PC-9 (cell line): ENCODE results near the gene CACNG7. TPM values are rescaled to one million over a fixed set of nuclear protein-coding genes. Genes with fewer than 3 reads are reported as not detected.
A peak's percentile ranks its signal among the peaks of the same experiment; 100 is the strongest.

Experiments used
- BruUV-seq: library from RNA; stranded (reverse); fragments of 400-500 nt; replicated peaks from 2 replicates; lab custom pipeline; 2021; lab: Mats Ljungman, UMichigan
- CTCF ChIA-PET: fragments of 300-600 bp; sonication (Branson Sonifier 250); formaldehyde crosslinking; loops from one replicate; lab custom pipeline; 2022; ENCODE audit warnings: antibody characterized with exemption; lab: Charles Lee
- POLR2A ChIA-PET: fragments of 300-600 bp; sonication (Branson Sonifier 250); formaldehyde crosslinking; loops from one replicate; lab custom pipeline; 2022; ENCODE audit warnings: antibody characterized with exemption; ENCODE audit not compliant: unreplicated experiment; lab: Charles Lee
- DNase-seq, 2 experiments: peaks; one replicate each; pipeline versions ENCODE4 v3.0.0 to v3.0.0-alpha.2; 2015 to 2022; ENCODE audit warnings: mixed read lengths in 1 of 2
- H2AFZ ChIP-seq: fragments of 200-600 bp; sonication (generic); 2 replicates; pipeline ENCODE4 v1.8.1; 2017; ENCODE audit warnings: antibody characterized with exemption
- H3F3A ChIP-seq: fragments of 200-600 bp; sonication (generic); 2 replicates; pipeline ENCODE4 v1.8.1; 2017; ENCODE audit warnings: antibody characterized with exemption, mild to moderate bottlenecking, low read depth; ENCODE audit not compliant: insufficient read depth
- H3K27ac ChIP-seq: fragments of 200-600 bp; sonication (generic); 2 replicates; pipeline ENCODE4 v1.6.1; 2016; ENCODE audit warnings: mixed run types
- H3K27me3 ChIP-seq: fragments of 200-600 bp; sonication (generic); 2 replicates; pipeline ENCODE4 v1.6.1; 2016; ENCODE audit warnings: low read depth, mixed run types; ENCODE audit not compliant: insufficient read depth
- H3K36me3 ChIP-seq: fragments of 200-600 bp; sonication (generic); 2 replicates; pipeline ENCODE4 v1.6.1; 2016; ENCODE audit warnings: low read depth, mixed run types
- H3K4me1 ChIP-seq: fragments of 200-600 bp; sonication (generic); replicated peaks from 2 replicates; pipeline ENCODE4 v1.6.1; 2016; ENCODE audit warnings: mixed run types; ENCODE audit not compliant: insufficient read depth
- H3K4me2 ChIP-seq: fragments of 200-600 bp; sonication (generic); 2 replicates; pipeline ENCODE4 v1.6.1; 2017; ENCODE audit warnings: mixed run types
- H3K4me3 ChIP-seq: fragments of 200-600 bp; sonication (generic); 2 replicates; pipeline ENCODE4 v1.6.1; 2016; ENCODE audit warnings: mixed run types
- H3K79me2 ChIP-seq: fragments of 200-600 bp; sonication (generic); 2 replicates; pipeline ENCODE4 v1.6.1; 2017; ENCODE audit warnings: low read depth, mixed run types
- H3K9me2 ChIP-seq: fragments of 200-600 bp; sonication (generic); 2 replicates; pipeline ENCODE4 v1.8.1; 2017; ENCODE audit warnings: mild to moderate bottlenecking; ENCODE audit not compliant: insufficient read depth
- H3K9me3 ChIP-seq: fragments of 200-600 bp; sonication (generic); 2 replicates; pipeline ENCODE4 v1.8.1; 2016; ENCODE audit warnings: low read depth; ENCODE audit not compliant: insufficient read depth
- H4K20me1 ChIP-seq: fragments of 200-600 bp; sonication (generic); 2 replicates; pipeline ENCODE4 v1.8.1; 2017; ENCODE audit not compliant: insufficient read depth
- EZH2 ChIP-seq: fragments of 200-600 bp; sonication (generic); IDR thresholded peaks from 2 replicates; pipeline ENCODE4 v1.8.0; 2017; ENCODE audit warnings: antibody characterized with exemption, low read depth
- intact Hi-C: fragments of 100-400 bp; cut with micrococcal nuclease; formaldehyde crosslinking; loops from one replicate; pipeline ENCODE4 v1.10.0; 2022; ENCODE audit not compliant: unreplicated experiment
- total RNA-seq: library from RNA; stranded (reverse); gene quantifications from 2 replicates; pipeline ENCODE4 v1.2.3, GENCODE V29; 2021
- TF ChIP-seq, protein P1 (sequence below): fragments of 200-600 bp; sonication (generic); conservative IDR thresholded peaks from 2 replicates; pipeline ENCODE4 v1.6.1; 2017; ENCODE audit warnings: mixed run types, antibody characterized with exemption, mild to moderate bottlenecking, moderate library complexity

CACNG7 gene
- total RNA-seq, 1 experiment from 2014 or later: not detected

DNA sequence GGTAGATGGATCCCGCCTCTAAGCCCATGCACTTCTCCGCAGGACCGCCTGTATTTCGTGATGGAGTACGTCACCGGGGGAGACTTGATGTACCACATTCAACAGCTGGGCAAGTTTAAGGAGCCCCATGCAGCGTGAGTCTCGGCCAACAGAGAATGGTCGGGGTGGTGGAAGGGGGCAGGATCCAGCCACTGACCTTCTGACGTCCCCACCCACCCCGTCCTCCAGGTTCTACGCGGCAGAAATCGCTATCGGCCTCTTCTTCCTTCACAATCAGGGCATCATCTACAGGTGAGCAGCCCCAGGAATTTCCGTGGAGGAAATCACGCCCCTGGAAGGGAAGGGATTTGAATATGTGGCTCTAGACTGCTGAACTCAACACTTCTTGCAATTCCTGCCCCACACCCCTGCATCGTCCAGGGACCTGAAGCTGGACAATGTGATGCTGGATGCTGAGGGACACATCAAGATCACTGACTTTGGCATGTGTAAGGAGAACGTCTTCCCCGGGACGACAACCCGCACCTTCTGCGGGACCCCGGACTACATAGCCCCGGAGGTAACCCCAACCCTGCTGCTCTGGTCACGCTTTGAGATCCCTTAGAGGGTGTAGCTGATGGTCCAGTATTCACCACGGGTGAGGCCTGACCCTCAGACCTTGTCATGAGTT, 8.8 kb upstream of the CACNG7 start:
- TF ChIP-seq EZH2: no peak
- TF ChIP-seq, protein P1, sequence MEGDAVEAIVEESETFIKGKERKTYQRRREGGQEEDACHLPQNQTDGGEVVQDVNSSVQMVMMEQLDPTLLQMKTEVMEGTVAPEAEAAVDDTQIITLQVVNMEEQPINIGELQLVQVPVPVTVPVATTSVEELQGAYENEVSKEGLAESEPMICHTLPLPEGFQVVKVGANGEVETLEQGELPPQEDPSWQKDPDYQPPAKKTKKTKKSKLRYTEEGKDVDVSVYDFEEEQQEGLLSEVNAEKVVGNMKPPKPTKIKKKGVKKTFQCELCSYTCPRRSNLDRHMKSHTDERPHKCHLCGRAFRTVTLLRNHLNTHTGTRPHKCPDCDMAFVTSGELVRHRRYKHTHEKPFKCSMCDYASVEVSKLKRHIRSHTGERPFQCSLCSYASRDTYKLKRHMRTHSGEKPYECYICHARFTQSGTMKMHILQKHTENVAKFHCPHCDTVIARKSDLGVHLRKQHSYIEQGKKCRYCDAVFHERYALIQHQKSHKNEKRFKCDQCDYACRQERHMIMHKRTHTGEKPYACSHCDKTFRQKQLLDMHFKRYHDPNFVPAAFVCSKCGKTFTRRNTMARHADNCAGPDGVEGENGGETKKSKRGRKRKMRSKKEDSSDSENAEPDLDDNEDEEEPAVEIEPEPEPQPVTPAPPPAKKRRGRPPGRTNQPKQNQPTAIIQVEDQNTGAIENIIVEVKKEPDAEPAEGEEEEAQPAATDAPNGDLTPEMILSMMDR: no peak
- ChIA-PET POLR2A (no interaction called here), CTCF (no interaction called here)
- no peaks in the 10 kb centered on the region for H4K20me1 ChIP-seq
- no peak for DNase-seq
- H3K27me3 ChIP-seq: no peaks in the 10 kb centered on the region
- no peak overlapping the region for H2AFZ ChIP-seq
- H3F3A ChIP-seq: peaks cover 16% of the 10 kb centered on the region; the same call in 1 of the 2 replicates
- no peak overlapping the region for H3K27ac ChIP-seq
- H3K9me2 ChIP-seq: no peaks in the 10 kb centered on the region
- intact Hi-C loops: no loop called here
- BruUV-seq: no TSS peak
- no peak overlapping the region for H3K4me3 ChIP-seq
- peaks cover 16% of the 10 kb centered on the region for H3K4me1 ChIP-seq
- no peak overlapping the region for H3K4me2 ChIP-seq
- H3K9me3 ChIP-seq: no peaks in the 10 kb centered on the region
- H3K36me3 ChIP-seq: no peaks in the 10 kb centered on the region
- H3K79me2 ChIP-seq: no peaks in the 10 kb centered on the region

DNA sequence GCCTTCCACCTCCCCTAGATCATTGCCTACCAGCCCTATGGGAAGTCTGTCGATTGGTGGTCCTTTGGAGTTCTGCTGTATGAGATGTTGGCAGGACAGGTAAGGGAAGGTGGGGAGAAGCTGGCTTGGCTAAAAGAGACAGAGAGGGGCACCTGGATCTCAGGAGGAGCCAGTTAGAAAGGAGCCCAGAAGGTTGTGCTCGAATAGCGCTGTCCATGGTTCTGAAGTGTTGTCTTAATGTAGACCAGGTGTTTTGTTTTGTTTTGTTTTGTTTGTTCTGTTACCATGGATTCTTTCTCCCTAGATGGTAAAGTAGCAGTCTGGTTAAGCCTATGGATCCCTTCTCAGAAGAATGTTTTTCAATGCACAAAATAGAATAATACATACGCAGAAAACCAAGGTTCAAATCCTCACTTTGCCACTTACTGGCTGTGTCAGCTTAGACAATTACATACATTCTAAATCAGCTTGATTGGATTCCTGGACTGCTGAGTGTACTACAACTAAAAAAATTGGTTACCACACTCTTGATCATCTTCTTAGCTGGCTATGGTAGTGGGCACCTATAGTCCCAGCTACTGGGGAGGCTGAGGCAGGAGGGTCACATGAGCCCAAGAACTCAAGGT, 5.9 kb upstream of the CACNG7 start:
- Histone ChIP-seq H3K9me2 (no peaks in the 10 kb centered on the region), H3K9me3 (no peaks in the 10 kb centered on the region), H3K79me2 (no peaks in the 10 kb centered on the region), H3K36me3 (no peaks in the 10 kb centered on the region), H3K4me1 (peaks cover 23% of the 10 kb centered on the region), H3K4me2 (no peak overlapping the region), H3K27me3 (no peaks in the 10 kb centered on the region), H2AFZ (no peak overlapping the region), H3K4me3 (no peak overlapping the region), H3F3A (peaks cover 20% of the 10 kb centered on the region; the same call in 1 of the 2 replicates), H4K20me1 (no peaks in the 10 kb centered on the region), H3K27ac (no peak overlapping the region)
- no TSS peak for BruUV-seq
- CTCF ChIA-PET: no interaction called here
- peak; percentile 44 to 71 for DNase-seq
- no peak for TF ChIP-seq EZH2
- TF ChIP-seq, protein P1: no peak
- POLR2A ChIA-PET: no interaction called here
- intact Hi-C loops: no loop called here

DNA sequence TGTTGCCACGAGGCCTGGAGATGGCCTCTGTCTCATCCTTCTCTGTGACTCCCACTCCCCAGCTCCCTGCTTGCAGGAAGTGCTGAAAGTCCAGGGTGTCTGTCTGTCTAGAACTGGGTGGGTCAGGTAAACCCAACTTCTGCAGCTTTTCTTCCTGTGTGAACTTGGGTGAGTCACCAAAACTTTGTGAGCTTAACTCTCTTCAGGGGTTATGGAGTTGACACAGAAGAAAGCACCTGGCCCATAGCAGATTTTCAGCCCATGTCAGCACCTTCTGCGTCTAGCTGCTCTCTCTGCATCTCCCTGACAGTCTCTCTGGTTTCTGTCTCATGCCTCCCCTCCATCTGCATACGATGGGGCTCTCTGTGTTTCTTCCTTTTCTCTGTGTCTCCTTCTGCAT, 4.2 kb upstream of the CACNG7 start:
- Histone ChIP-seq H3K4me1 (peaks cover 23% of the 10 kb centered on the region), H3F3A (peaks cover 20% of the 10 kb centered on the region; the same call in 1 of the 2 replicates), H3K27ac (no peak overlapping the region), H2AFZ (no peak overlapping the region), H3K9me3 (no peaks in the 10 kb centered on the region), H4K20me1 (no peaks in the 10 kb centered on the region), H3K9me2 (no peaks in the 10 kb centered on the region), H3K79me2 (no peaks in the 10 kb centered on the region), H3K27me3 (0 out of 2 replicates have a peak, but pooled peaks cover 2% of the 10 kb centered on the region), H3K4me3 (no peak overlapping the region), H3K36me3 (no peaks in the 10 kb centered on the region), H3K4me2 (peak overlapping the region; percentile 41)
- DNase-seq: peak in 1 of 2 experiments; percentile 78
- TF ChIP-seq, protein P1: no peak
- no peak for TF ChIP-seq EZH2
- no TSS peak for BruUV-seq
- POLR2A ChIA-PET: interaction anchor here (0.6 to 0.9 kb wide), 2 partner anchors 23 to 32 kb away, joined by 4 to 18 read pairs; partner anchors contain the start of gene PRKCG
- intact Hi-C loops: loop anchor here (5.0 kb wide), 1 partner anchor 117 kb away; no protein-coding TSS in a partner anchor
- CTCF ChIA-PET: interaction anchor here (0.6 to 0.9 kb wide), 2 partner anchors 119 to 132 kb away, joined by 3 to 4 read pairs; no protein-coding TSS in a partner anchor
